Measurements from ENCODE around the gene TBC1D22A. TPM values are rescaled to one million over a fixed set of nuclear protein-coding genes. Genes with fewer than 3 reads are reported as not detected.

Gene TBC1D22A
- polyA plus RNA-seq, 1 donor (not counting 4 experiments of a cell fraction or from before 2014, with no cell fraction given), result 20.9 TPM

DNA sequence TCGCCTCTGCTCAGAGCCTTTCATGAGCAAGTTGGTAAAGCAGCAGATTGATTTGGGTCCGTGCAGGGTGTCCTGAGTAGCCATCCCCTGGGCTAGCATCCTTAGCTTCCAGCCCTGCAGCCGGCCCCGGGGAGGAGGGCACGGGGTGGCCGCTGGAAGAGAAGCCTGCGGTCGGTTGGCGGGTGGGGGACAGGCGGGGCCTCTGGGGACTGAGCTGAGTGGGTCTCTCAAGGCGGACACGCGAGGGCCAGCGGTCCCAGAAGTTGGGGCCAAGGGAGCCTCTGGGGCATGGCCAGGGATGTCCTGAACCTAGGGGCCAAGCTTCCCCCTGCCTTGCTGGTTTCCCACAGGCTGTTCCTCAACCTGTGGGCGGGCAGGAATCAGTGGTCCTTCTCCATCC is 143.0 kb downstream of the TBC1D22A start:
- H4K20me1 ChIP-seq (ENCODE audit: control insufficient read depth, extremely low read depth, insufficient read depth, low read length), result no peaks in the 10 kb centered on the region
- H3K4me3 ChIP-seq (ENCODE audit: control insufficient read depth in 2 of 3, extremely low read depth in 1 of 3, insufficient read depth in 2 of 3, low read depth in 1 of 3, low read length in 3 of 3), result no peak overlapping the region
- H3K36me3 ChIP-seq (ENCODE audit: control insufficient read depth in 2 of 2, extremely low read depth in 1 of 2, insufficient read depth in 2 of 2, low read length in 2 of 2), result peaks cover 8 to 13% of the 10 kb centered on the region in 2 experiments
- H3K9me1 ChIP-seq (ENCODE audit: control insufficient read depth, extremely low read depth, insufficient read depth, low read length), result no peaks in the 10 kb centered on the region
- FAIRE-seq (no peak), DNase-seq (ENCODE audit: low read depth, low spot score) (no peak)
- dilution Hi-C loops (cut with MboI; ENCODE audit: extremely low pct_ligation_motif_present, low sequenced_read_pairs), result no loop called here
- peaks cover 4% of the 10 kb centered on the region for H3K79me2 ChIP-seq (ENCODE audit: control insufficient read depth, insufficient read depth, low read length)
- no peaks in the 10 kb centered on the region for H3K9me3 ChIP-seq (ENCODE audit: control insufficient read depth, low read depth, low read length)
- H3K27ac ChIP-seq (ENCODE audit: control insufficient read depth, insufficient read depth, low read length), result no peak overlapping the region
- no peak overlapping the region for H3K4me2 ChIP-seq (ENCODE audit: control insufficient read depth, extremely low read depth, insufficient read depth, low read depth, low read length)
- no peak overlapping the region for H2AFZ ChIP-seq (ENCODE audit: control insufficient read depth, low read length)
- no peaks in the 10 kb centered on the region for H3K27me3 ChIP-seq (ENCODE audit: control insufficient read depth, extremely low read depth, insufficient read depth, low read length)
- TF ChIP-seq, protein P1, sequence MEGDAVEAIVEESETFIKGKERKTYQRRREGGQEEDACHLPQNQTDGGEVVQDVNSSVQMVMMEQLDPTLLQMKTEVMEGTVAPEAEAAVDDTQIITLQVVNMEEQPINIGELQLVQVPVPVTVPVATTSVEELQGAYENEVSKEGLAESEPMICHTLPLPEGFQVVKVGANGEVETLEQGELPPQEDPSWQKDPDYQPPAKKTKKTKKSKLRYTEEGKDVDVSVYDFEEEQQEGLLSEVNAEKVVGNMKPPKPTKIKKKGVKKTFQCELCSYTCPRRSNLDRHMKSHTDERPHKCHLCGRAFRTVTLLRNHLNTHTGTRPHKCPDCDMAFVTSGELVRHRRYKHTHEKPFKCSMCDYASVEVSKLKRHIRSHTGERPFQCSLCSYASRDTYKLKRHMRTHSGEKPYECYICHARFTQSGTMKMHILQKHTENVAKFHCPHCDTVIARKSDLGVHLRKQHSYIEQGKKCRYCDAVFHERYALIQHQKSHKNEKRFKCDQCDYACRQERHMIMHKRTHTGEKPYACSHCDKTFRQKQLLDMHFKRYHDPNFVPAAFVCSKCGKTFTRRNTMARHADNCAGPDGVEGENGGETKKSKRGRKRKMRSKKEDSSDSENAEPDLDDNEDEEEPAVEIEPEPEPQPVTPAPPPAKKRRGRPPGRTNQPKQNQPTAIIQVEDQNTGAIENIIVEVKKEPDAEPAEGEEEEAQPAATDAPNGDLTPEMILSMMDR (optimal IDR thresholded peaks at IDR 0.05 in 1 of 3, IDR thresholded peaks at IDR 0.05 in 1 of 3, conservative IDR thresholded peaks at IDR 0.05 in 1 of 3; ENCODE audit: extremely low read depth in 1 of 3, insufficient read depth in 2 of 3, low read length in 3 of 3), result no peak
- no peak for TF ChIP-seq EZH2 (IDR thresholded peaks at IDR 0.05; ENCODE audit: low read length)
- no peaks in the 10 kb centered on the region for H3K4me1 ChIP-seq (ENCODE audit: control insufficient read depth, extremely low read depth, insufficient read depth, low read length)
- H3K9ac ChIP-seq (ENCODE audit: control insufficient read depth, extremely low read depth, insufficient read depth, low read length), result no peak overlapping the region

DNA sequence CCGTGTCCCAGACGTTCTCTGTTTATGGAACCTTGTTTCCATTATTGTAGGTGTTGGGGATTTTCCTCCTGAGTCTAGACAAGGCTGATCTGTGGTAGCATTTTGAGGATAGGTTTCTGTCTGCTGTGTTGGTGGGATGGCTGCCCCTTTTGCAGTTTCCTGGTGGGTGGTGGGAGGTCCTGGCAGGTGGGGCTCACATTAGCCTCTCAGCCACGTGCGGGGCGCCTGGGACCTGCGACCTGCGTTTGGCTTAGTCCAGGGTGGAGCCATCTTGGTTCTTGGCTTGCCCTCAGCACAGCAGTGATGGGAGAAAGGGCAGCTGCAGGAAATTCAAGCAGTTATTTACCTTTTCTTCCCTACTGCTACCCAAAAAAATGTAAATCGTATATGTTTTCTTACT is 143.4 kb downstream of the TBC1D22A start:
- TF ChIP-seq, protein P1 (optimal IDR thresholded peaks at IDR 0.05 in 1 of 3, IDR thresholded peaks at IDR 0.05 in 1 of 3, conservative IDR thresholded peaks at IDR 0.05 in 1 of 3; ENCODE audit: extremely low read depth in 1 of 3, insufficient read depth in 2 of 3, low read length in 3 of 3), result no peak
- no peak for TF ChIP-seq EZH2 (IDR thresholded peaks at IDR 0.05; ENCODE audit: low read length)
- no peak overlapping the region for H3K4me2 ChIP-seq (ENCODE audit: control insufficient read depth, extremely low read depth, insufficient read depth, low read depth, low read length)
- FAIRE-seq, result no peak

More for the DNA sequence above, 143.4 kb downstream of the TBC1D22A start:
- Histone ChIP-seq H2AFZ (ENCODE audit: control insufficient read depth, low read length) (no peak overlapping the region), H3K4me3 (ENCODE audit: control insufficient read depth in 2 of 3, extremely low read depth in 1 of 3, insufficient read depth in 2 of 3, low read depth in 1 of 3, low read length in 3 of 3) (no peak overlapping the region), H3K9me3 (ENCODE audit: control insufficient read depth, low read depth, low read length) (no peaks in the 10 kb centered on the region), H3K9me1 (ENCODE audit: control insufficient read depth, extremely low read depth, insufficient read depth, low read length) (no peaks in the 10 kb centered on the region), H3K36me3 (ENCODE audit: control insufficient read depth in 2 of 2, extremely low read depth in 1 of 2, insufficient read depth in 2 of 2, low read length in 2 of 2) (peaks cover 8 to 13% of the 10 kb centered on the region in 2 experiments), H3K4me1 (ENCODE audit: control insufficient read depth, extremely low read depth, insufficient read depth, low read length) (no peaks in the 10 kb centered on the region), H3K79me2 (ENCODE audit: control insufficient read depth, insufficient read depth, low read length) (peaks cover 5% of the 10 kb centered on the region), H3K9ac (ENCODE audit: control insufficient read depth, extremely low read depth, insufficient read depth, low read length) (no peak overlapping the region), H3K27ac (ENCODE audit: control insufficient read depth, insufficient read depth, low read length) (no peak overlapping the region), H4K20me1 (ENCODE audit: control insufficient read depth, extremely low read depth, insufficient read depth, low read length) (no peaks in the 10 kb centered on the region), H3K27me3 (ENCODE audit: control insufficient read depth, extremely low read depth, insufficient read depth, low read length) (no peaks in the 10 kb centered on the region)
- no peak for DNase-seq (ENCODE audit: low read depth, low spot score)
- dilution Hi-C loops (cut with MboI; ENCODE audit: extremely low pct_ligation_motif_present, low sequenced_read_pairs), result no loop called here

Data from keratinocyte (primary cell).